SK-N-MC (cell line): ENCODE results near the gene KIF25.

Experiments used
- DNase-seq: peaks from one replicate; pipeline ENCODE4 v3.0.0-alpha.2; 2011; ENCODE audit warnings: low read depth, low spot score
- H3K27ac ChIP-seq: fragments of 200-600 bp; sonication (generic); 2 replicates; pipeline ENCODE4 v1.5.1; 2016; ENCODE audit warnings: mixed run types
- H3K36me3 ChIP-seq: fragments of 200-600 bp; sonication (generic); 2 replicates; pipeline ENCODE4 v1.6.1; 2017; ENCODE audit warnings: antibody characterized with exemption, low read length, mixed read lengths; ENCODE audit not compliant: insufficient read depth
- H3K4me3 ChIP-seq: fragments of 200-600 bp; sonication (generic); 2 replicates; pipeline ENCODE4 v1.5.1; 2016
- H3K9ac ChIP-seq: fragments of 200-600 bp; sonication (generic); 2 replicates; pipeline ENCODE4 v1.8.0; 2017; ENCODE audit warnings: mixed run types, mixed read lengths; ENCODE audit not compliant: insufficient read length
- H3K9me3 ChIP-seq: fragments of 200-600 bp; sonication (generic); 2 replicates; pipeline ENCODE4 v1.6.1; 2017; ENCODE audit warnings: low read depth, mild to moderate bottlenecking, antibody characterized with exemption, low read length, moderate library complexity, mixed read lengths
- EZH2 ChIP-seq: fragments of 200-600 bp; sonication (generic); IDR thresholded peaks from one replicate; pipeline ENCODE4 v1.6.1; 2017; ENCODE audit warnings: antibody characterized with exemption
- FOXP2 ChIP-seq: optimal IDR thresholded peaks from 2 replicates; pipeline ENCODE3; 2011; ENCODE audit warnings: mild to moderate bottlenecking, moderate library complexity; ENCODE audit not compliant: insufficient read depth; ENCODE audit errors: extremely low read length, control extremely low read depth
- POLR2AphosphoS5 ChIP-seq: IDR thresholded peaks from 2 replicates; pipeline ENCODE4 v1.6.1; 2012; ENCODE audit warnings: mild to moderate bottlenecking, low read depth, low read length, borderline replicate concordance

Gene KIF25

GRCh38 chr6:168047841-168048723 lies 50.6 kb downstream of the KIF25 start:
- no peak for DNase-seq
- H3K36me3 ChIP-seq = no peaks in the 10 kb centered on the region
- no peaks in the 10 kb centered on the region for H3K9me3 ChIP-seq
- no peak overlapping the region for H3K4me3 ChIP-seq
- TF ChIP-seq POLR2AphosphoS5 = no peak
- no peak for TF ChIP-seq FOXP2
- TF ChIP-seq EZH2 = no peak
- no peak overlapping the region for H3K9ac ChIP-seq
- H3K27ac ChIP-seq = no peak overlapping the region

GRCh38 chr6:168048724-168049025 lies 51.2 kb downstream of the KIF25 start:
- no peaks in the 10 kb centered on the region for H3K36me3 ChIP-seq
- TF ChIP-seq EZH2 (no peak), POLR2AphosphoS5 (no peak), FOXP2 (no peak)
- no peaks in the 10 kb centered on the region for H3K9me3 ChIP-seq
- no peak overlapping the region for H3K27ac ChIP-seq
- H3K9ac ChIP-seq = no peak overlapping the region
- no peak for DNase-seq
- H3K4me3 ChIP-seq = no peak overlapping the region

GRCh38 chr6:168049277-168049676 lies 51.8 kb downstream of the KIF25 start:
- no peak for TF ChIP-seq POLR2AphosphoS5
- no peak for TF ChIP-seq EZH2
- TF ChIP-seq FOXP2 = no peak
- no peak for DNase-seq
- no peak overlapping the region for H3K27ac ChIP-seq
- H3K9ac ChIP-seq = no peak overlapping the region
- H3K9me3 ChIP-seq = no peaks in the 10 kb centered on the region
- no peaks in the 10 kb centered on the region for H3K36me3 ChIP-seq
- no peak overlapping the region for H3K4me3 ChIP-seq

- no peak for DNase-seq
- no peaks in the 10 kb centered on the region for H3K9me3 ChIP-seq
- TF ChIP-seq POLR2AphosphoS5 (no peak), EZH2 (no peak), FOXP2 (no peak)
- H3K27ac ChIP-seq = no peak overlapping the region
- H3K9ac ChIP-seq = no peak overlapping the region
- no peaks in the 10 kb centered on the region for H3K36me3 ChIP-seq
- H3K4me3 ChIP-seq = no peak overlapping the region
Observed at GRCh38 chr6:168049706-168050224, 52.3 kb downstream of the KIF25 start.

GRCh38 chr6:168050225-168050880 lies 52.9 kb downstream of the KIF25 start:
- no peak overlapping the region for H3K4me3 ChIP-seq
- H3K9ac ChIP-seq = no peak overlapping the region
- no peak overlapping the region for H3K27ac ChIP-seq
- H3K36me3 ChIP-seq = no peaks in the 10 kb centered on the region
- no peak for DNase-seq
- no peak for TF ChIP-seq POLR2AphosphoS5
- TF ChIP-seq EZH2 = no peak
- no peak for TF ChIP-seq FOXP2
- no peaks in the 10 kb centered on the region for H3K9me3 ChIP-seq

GRCh38 chr6:168050881-168051586 lies 53.6 kb downstream of the KIF25 start:
- H3K27ac ChIP-seq = no peak overlapping the region
- DNase-seq = no peak
- no peaks in the 10 kb centered on the region for H3K36me3 ChIP-seq
- no peak overlapping the region for H3K4me3 ChIP-seq
- H3K9me3 ChIP-seq = no peaks in the 10 kb centered on the region
- TF ChIP-seq FOXP2 = no peak
- TF ChIP-seq EZH2 = no peak
- TF ChIP-seq POLR2AphosphoS5 = no peak
- no peak overlapping the region for H3K9ac ChIP-seq

- Histone ChIP-seq H3K4me3 (no peak overlapping the region), H3K9ac (no peak overlapping the region), H3K27ac (no peak overlapping the region), H3K36me3 (no peaks in the 10 kb centered on the region), H3K9me3 (no peaks in the 10 kb centered on the region)
- TF ChIP-seq EZH2 (no peak), POLR2AphosphoS5 (no peak), FOXP2 (no peak)
- DNase-seq = no peak
Observed at GRCh38 chr6:168051648-168052047, 54.2 kb downstream of the KIF25 start.

GRCh38 chr6:168052291-168052891 lies 54.9 kb downstream of the KIF25 start:
- Histone ChIP-seq H3K9ac (no peak overlapping the region), H3K27ac (no peak overlapping the region), H3K9me3 (no peaks in the 10 kb centered on the region), H3K36me3 (no peaks in the 10 kb centered on the region), H3K4me3 (no peak overlapping the region)
- TF ChIP-seq POLR2AphosphoS5 (no peak), EZH2 (no peak), FOXP2 (no peak)
- DNase-seq = no peak
